Pancreas (tissue), 10 donors: Measurements from ENCODE around the gene GABRQ. TPM values are rescaled to one million over a fixed set of nuclear protein-coding genes. Genes with fewer than 3 reads are reported as not detected.

ENCODE experiments used
- ATAC-seq, 4 donors: fragments of 200-7000 bp; cut with Tn5 transposase; one replicate each; pipeline versions ENCODE4 v1.8.0 to v1.9.1; 2020; ENCODE audit warnings: mild to moderate bottlenecking in 4 of 4, moderate library complexity in 4 of 4
- DNase-seq, 6 donors: peaks; one replicate each; pipeline ENCODE4 v3.0.0-alpha.2; 2020
- FAIRE-seq: peaks from 2 replicates; lab custom pipeline; 2012; peaks lifted over from hg19 to GRCh38; lab: Jason Lieb, UNC
- H3K27ac ChIP-seq, 4 donors: fragments of 200-600 bp; sonication (generic); 1 replicate in 3 of 4; 2 replicates in 1 of 4; pipeline versions ENCODE4 v1.5.0 to v1.8.0; 2020
- H3K27me3 ChIP-seq, 4 donors: fragments of 200-600 bp; one replicate each; pipeline ENCODE4 v1.8.0; 2021
- H3K36me3 ChIP-seq, 3 donors: fragments of 200-600 bp; sonication (generic) in 1 of 3; one replicate each; pipeline versions ENCODE4 v1.5.0 to v1.8.0; 2020 to 2021
- H3K4me1 ChIP-seq, 3 donors: fragments of 200-600 bp; one replicate each; pipeline ENCODE4 v1.8.0; 2021
- H3K4me3 ChIP-seq, 4 donors: fragments of 200-600 bp; sonication (generic) in 2 of 4; one replicate each; pipeline versions ENCODE4 v1.5.0 to v1.8.0; 2020 to 2021
- H3K9me3 ChIP-seq, 4 donors: fragments of 200-600 bp; one replicate each; pipeline ENCODE4 v1.8.0; 2021
- CTCF ChIP-seq, 4 donors: fragments of 200-600 bp; sonication (generic) in 3 of 4; IDR thresholded peaks; one replicate each; pipeline versions ENCODE4 v1.5.0 to v1.8.0; 2021; ENCODE audit warnings: antibody characterized with exemption in 4 of 4
- WGBS, 2 donors: extraction: QIAGEN DNeasy Blood & Tissue Kit; methylation state at CpG; one replicate each; pipeline ENCODE4 v1.1.7; 2013; 5-methylcytosine and 5-hydroxymethylcytosine counted together
- intact Hi-C, 3 donors: fragments of 100-400 bp; cut with DNase I; formaldehyde crosslinking; loops; one replicate each; pipeline versions ENCODE4 v1.11.1 to v1.14.2; 2022
- polyA plus RNA-seq, 2 donors: library from polyadenylated mRNA; stranded (reverse); fragments of 200-250 nt; gene quantifications; one replicate each; pipeline ENCODE4 v1.2.3, GENCODE V29; 2013
- total RNA-seq, 6 donors: library from RNA; stranded (reverse); fragmentation: NEBNext Ultra II Directional in 4 of 6; extraction: Animal tissue kit (Norgen Biotek cat#: 25700) in 4 of 6; gene quantifications; one replicate each; pipeline versions ENCODE4 v1.2.1 to v1.2.4, GENCODE V29; 2021 to 2023
- donor health status: healthy with polysubstance abuse.
- donor health status: DM: no; HTN: no; CAD: no; lungs with moderate emphysema.
- donor health status: DM: no; HTN: no; CAD: no.
- donor health status: control.
- donor health status: control.
- donor health status: Bipolar disorder and iron deficiency.
- donor health status: DM: yes; HTN: yes; CAD: no.
- donor health status: DM: no; HTN: no; CAD: no.
- donor health status: DM: no; HTN: no; CAD: no.
- donor health status: DM: yes; HTN: yes; CAD: no.

Gene GABRQ
- total and polyA plus RNA-seq, 8 donors = not detected

GRCh38 chrX:152639426-152639825 lies 1.7 kb downstream of the GABRQ start:
- WGBS, 2 donors = 60 to 70% methylated on average over 7 of the region's 7 CpGs
- FAIRE-seq (no peak), ATAC-seq (no peak), DNase-seq (no peak)
- Histone ChIP-seq H3K27me3 (peaks cover 0 to 34% (median 8%) of the 10 kb centered on the region in 4 donors), H3K36me3 (no peaks in the 10 kb centered on the region), H3K4me3 (no peak overlapping the region), H3K4me1 (no peaks in the 10 kb centered on the region), H3K27ac (no peak overlapping the region), H3K9me3 (no peaks in the 10 kb centered on the region)
- intact Hi-C loops = loop anchor here in 1 of 3 donors (5.0 kb wide), 1 partner anchor 887 kb away; no protein-coding TSS in a partner anchor
- no peak for TF ChIP-seq CTCF (IDR thresholded peaks at IDR 0.05)

GRCh38 chrX:152640034-152640818 lies 2.5 kb downstream of the GABRQ start:
- TF ChIP-seq CTCF (IDR thresholded peaks at IDR 0.05) = no peak
- FAIRE-seq (no peak), ATAC-seq (no peak), DNase-seq (no peak)
- intact Hi-C loops = no loop called here
- Histone ChIP-seq H3K4me1 (no peaks in the 10 kb centered on the region), H3K9me3 (no peaks in the 10 kb centered on the region), H3K4me3 (no peak overlapping the region), H3K27me3 (peaks cover 0 to 34% (median 8%) of the 10 kb centered on the region in 4 donors), H3K36me3 (no peaks in the 10 kb centered on the region), H3K27ac (no peak overlapping the region)
- 58 to 78% methylated on average over 18 of the region's 18 CpGs for WGBS, 2 donors

GRCh38 chrX:152641256-152641875 lies 3.7 kb downstream of the GABRQ start:
- Histone ChIP-seq H3K27ac (no peak overlapping the region), H3K27me3 (peaks cover 0 to 34% (median 8%) of the 10 kb centered on the region in 4 donors), H3K36me3 (no peaks in the 10 kb centered on the region), H3K9me3 (no peaks in the 10 kb centered on the region), H3K4me3 (no peak overlapping the region), H3K4me1 (no peaks in the 10 kb centered on the region)
- FAIRE-seq (no peak), DNase-seq (no peak), ATAC-seq (no peak)
- no peak for TF ChIP-seq CTCF (IDR thresholded peaks at IDR 0.05)
- intact Hi-C loops = no loop called here
- WGBS, 2 donors = 46 to 50% methylated on average over 10 of the region's 10 CpGs

GRCh38 chrX:152641996-152642395 lies 4.3 kb downstream of the GABRQ start:
- no peaks in the 10 kb centered on the region for H3K4me1 ChIP-seq
- peaks cover 0 to 31% (median 8%) of the 10 kb centered on the region in 4 donors for H3K27me3 ChIP-seq
- no peaks in the 10 kb centered on the region for H3K36me3 ChIP-seq
- no peak for TF ChIP-seq CTCF (IDR thresholded peaks at IDR 0.05)
- intact Hi-C loops = no loop called here
- no peak for ATAC-seq
- no peak overlapping the region for H3K4me3 ChIP-seq
- DNase-seq = no peak
- WGBS, 2 donors = 53 to 56% methylated on average over 6 of the region's 6 CpGs
- no peak for FAIRE-seq
- no peaks in the 10 kb centered on the region for H3K9me3 ChIP-seq
- no peak overlapping the region for H3K27ac ChIP-seq
